ENCODE results near the gene KANSL1L. TPM values are rescaled to one million over a fixed set of nuclear protein-coding genes. Genes with fewer than 3 reads are reported as not detected.
"Not testable (repeated sequence)": the region's sequence is repeated elsewhere in the genome, so short reads cannot be mapped to it uniquely, and the experiment has no call there.

Gene KANSL1L
- total and polyA plus RNA-seq, 9 donors, result 12.4 to 34.2 (median 14.9) TPM

DNA sequence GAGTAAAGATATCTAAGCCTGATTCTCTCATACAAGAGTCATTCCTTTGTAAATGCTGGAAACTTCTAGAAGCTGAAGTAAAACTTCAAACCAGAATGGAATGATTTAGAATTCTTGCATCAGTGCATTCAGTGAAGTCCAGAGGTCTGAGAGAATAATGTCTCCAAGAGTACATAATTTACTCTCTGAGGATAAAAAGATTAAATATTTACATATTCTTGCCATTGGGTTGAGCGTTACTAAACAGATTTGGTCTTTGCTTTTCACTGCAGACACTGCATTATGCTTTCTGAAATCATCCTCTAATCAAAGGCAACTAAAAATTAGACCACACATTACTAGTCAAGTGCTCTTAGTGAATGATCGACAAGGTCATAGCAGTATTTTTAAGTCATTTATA, 26.5 kb upstream of the KANSL1L start:
- no peak overlapping the region for H3K27ac ChIP-seq (ENCODE audit: low read length)
- DNase-seq, result no peak
- H3K9me3 ChIP-seq (replicated peaks; ENCODE audit: control insufficient read depth, low read depth, low read length), result no peaks in the 10 kb centered on the region
- H3K4me1 ChIP-seq (ENCODE audit: control insufficient read depth, insufficient read depth, low read length), result peaks cover 2% of the 10 kb centered on the region
- H3K36me3 ChIP-seq (ENCODE audit: control insufficient read depth, insufficient read depth, low read length), result no peaks in the 10 kb centered on the region
- no peak overlapping the region for H3K4me3 ChIP-seq (ENCODE audit: low read length)
- no peaks in the 10 kb centered on the region for H3K27me3 ChIP-seq (ENCODE audit: control insufficient read depth, insufficient read depth, low read length)
- WGBS (ENCODE audit: insufficient coverage), result no CpG with 5 or more reads among the region's 2 CpGs

DNA sequence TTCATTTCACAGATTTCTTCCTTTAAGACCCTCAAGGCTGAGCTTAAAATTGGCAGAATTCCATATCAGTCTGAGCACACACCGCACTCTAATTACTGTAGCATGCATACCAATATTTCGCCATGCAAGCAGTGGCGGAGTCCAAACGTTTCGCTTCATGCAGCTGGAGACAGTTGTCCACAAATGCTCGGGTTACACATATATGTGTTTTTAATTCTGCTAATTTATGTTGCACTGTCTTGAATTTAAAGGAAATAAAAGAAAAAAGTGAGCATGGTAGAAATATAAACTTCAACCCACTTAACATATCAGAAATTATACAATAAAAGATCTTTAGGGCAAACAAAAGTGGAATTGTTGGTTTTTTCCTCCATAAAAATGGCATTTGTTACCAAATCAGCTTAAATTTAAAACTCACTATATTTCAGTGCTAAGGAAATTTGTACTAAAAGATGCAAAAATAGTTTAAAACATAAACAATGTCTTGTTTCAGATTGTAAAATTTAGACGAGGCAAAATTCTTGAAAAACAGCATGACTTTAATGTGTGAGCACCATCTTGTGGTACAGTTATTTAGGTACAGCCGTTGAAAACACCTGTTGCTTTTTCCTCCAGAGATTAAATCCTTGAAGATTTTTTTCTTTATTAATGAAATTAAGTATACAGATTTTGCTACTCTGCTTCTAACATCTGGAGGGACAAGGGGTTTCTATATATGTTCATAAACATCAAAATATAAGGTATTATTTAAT, 24.1 kb upstream of the KANSL1L start:
- Histone ChIP-seq H3K9me3 (replicated peaks; ENCODE audit: control insufficient read depth, low read depth, low read length) (no peaks in the 10 kb centered on the region), H3K27ac (ENCODE audit: low read length) (no peak overlapping the region), H3K27me3 (ENCODE audit: control insufficient read depth, insufficient read depth, low read length) (no peaks in the 10 kb centered on the region), H3K4me1 (ENCODE audit: control insufficient read depth, insufficient read depth, low read length) (peaks cover 2% of the 10 kb centered on the region), H3K4me3 (ENCODE audit: low read length) (peak overlapping the region; percentile 24), H3K36me3 (ENCODE audit: control insufficient read depth, insufficient read depth, low read length) (no peaks in the 10 kb centered on the region)
- WGBS (ENCODE audit: insufficient coverage), result no CpG with 5 or more reads among the region's 8 CpGs
- DNase-seq, result peak; percentile 55

GRCh38 chr2:210190345-210190744, 19.1 kb upstream of the KANSL1L start:
- WGBS (ENCODE audit: insufficient coverage), result 67% methylated on average over 1 of the region's 4 CpGs
- Histone ChIP-seq H3K27ac (ENCODE audit: low read length) (no peak overlapping the region), H3K4me3 (ENCODE audit: low read length) (no peak overlapping the region), H3K4me1 (ENCODE audit: control insufficient read depth, insufficient read depth, low read length) (peaks cover 2% of the 10 kb centered on the region), H3K27me3 (ENCODE audit: control insufficient read depth, insufficient read depth, low read length) (no peaks in the 10 kb centered on the region), H3K9me3 (replicated peaks; ENCODE audit: control insufficient read depth, low read depth, low read length) (peaks cover 2% of the 10 kb centered on the region), H3K36me3 (ENCODE audit: control insufficient read depth, insufficient read depth, low read length) (no peaks in the 10 kb centered on the region)
- DNase-seq, result no peak

- Histone ChIP-seq H3K27ac (ENCODE audit: low read length) (no peak overlapping the region), H3K9me3 (replicated peaks; ENCODE audit: control insufficient read depth, low read depth, low read length) (peaks cover 2% of the 10 kb centered on the region), H3K27me3 (ENCODE audit: control insufficient read depth, insufficient read depth, low read length) (no peaks in the 10 kb centered on the region), H3K4me3 (ENCODE audit: low read length) (no peak overlapping the region), H3K4me1 (ENCODE audit: control insufficient read depth, insufficient read depth, low read length) (no peaks in the 10 kb centered on the region), H3K36me3 (ENCODE audit: control insufficient read depth, insufficient read depth, low read length) (no peaks in the 10 kb centered on the region)
- no peak for DNase-seq
- no CpG with 5 or more reads among the region's 1 CpG for WGBS (ENCODE audit: insufficient coverage)
These were observed 18.4 kb upstream of the KANSL1L start for GRCh38 chr2:210189452-210190138.

DNA sequence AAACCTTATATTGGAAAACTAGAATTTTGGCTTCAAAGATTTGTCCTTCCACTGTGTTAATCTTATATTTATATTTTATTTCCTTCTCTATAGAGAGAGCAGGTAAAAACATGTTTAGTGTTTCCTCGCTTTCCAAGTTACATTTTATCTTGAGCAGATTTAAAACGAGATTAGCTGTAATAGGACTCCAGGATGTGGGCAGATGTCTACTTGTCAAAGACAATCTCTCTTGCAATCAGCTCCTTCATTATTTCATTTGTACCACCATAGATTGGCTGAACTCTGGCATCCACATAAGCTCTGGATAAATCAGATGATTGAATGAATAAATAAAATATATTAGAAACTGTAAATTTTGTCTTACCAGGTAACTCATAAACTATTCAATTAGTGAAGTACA, 17.5 kb upstream of the KANSL1L start:
- no peak for DNase-seq
- WGBS (ENCODE audit: insufficient coverage), result no CpG with 5 or more reads among the region's 2 CpGs
- Histone ChIP-seq H3K4me3 (ENCODE audit: low read length) (no peak overlapping the region), H3K9me3 (replicated peaks; ENCODE audit: control insufficient read depth, low read depth, low read length) (peaks cover 5% of the 10 kb centered on the region), H3K4me1 (ENCODE audit: control insufficient read depth, insufficient read depth, low read length) (no peaks in the 10 kb centered on the region), H3K36me3 (ENCODE audit: control insufficient read depth, insufficient read depth, low read length) (no peaks in the 10 kb centered on the region), H3K27me3 (ENCODE audit: control insufficient read depth, insufficient read depth, low read length) (no peaks in the 10 kb centered on the region), H3K27ac (ENCODE audit: low read length) (no peak overlapping the region)

DNA sequence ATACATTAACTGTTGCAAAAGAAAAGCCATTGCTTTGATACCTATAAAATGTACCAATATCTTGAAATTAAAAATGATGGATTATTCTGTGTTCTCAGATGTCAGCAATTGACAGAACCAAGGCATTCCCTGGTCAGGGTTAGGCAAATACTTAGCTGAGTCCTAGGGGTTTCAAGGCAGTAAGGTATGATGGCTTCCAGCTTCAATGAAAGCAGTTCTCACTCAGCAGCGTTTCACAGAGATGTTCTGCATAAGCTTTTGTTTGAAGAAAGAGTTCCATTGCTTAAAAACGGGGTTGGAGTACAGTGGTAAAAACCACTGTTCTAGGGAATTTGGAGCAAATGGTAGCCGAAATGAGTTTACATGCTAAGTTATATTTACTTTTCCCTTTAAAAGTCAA, 17.0 kb upstream of the KANSL1L start:
- 14% methylated on average over 1 of the region's 3 CpGs for WGBS (ENCODE audit: insufficient coverage)
- no peak for DNase-seq

GRCh38 chr2:210183936-210184335, 12.7 kb upstream of the KANSL1L start:
- not testable (repeated sequence) for H3K27ac ChIP-seq (ENCODE audit: low read length); H3K9me3 ChIP-seq (replicated peaks; ENCODE audit: control insufficient read depth, low read depth, low read length); H3K36me3 ChIP-seq (ENCODE audit: control insufficient read depth, insufficient read depth, low read length); H3K4me1 ChIP-seq (ENCODE audit: control insufficient read depth, insufficient read depth, low read length); DNase-seq; H3K27me3 ChIP-seq (ENCODE audit: control insufficient read depth, insufficient read depth, low read length); H3K4me3 ChIP-seq (ENCODE audit: low read length)
- no CpG with 5 or more reads among the region's 1 CpG for WGBS (ENCODE audit: insufficient coverage)

More for the DNA sequence above, 17.0 kb upstream of the KANSL1L start:
- Histone ChIP-seq H3K9me3 (replicated peaks; ENCODE audit: control insufficient read depth, low read depth, low read length) (peaks cover 5% of the 10 kb centered on the region), H3K27me3 (ENCODE audit: control insufficient read depth, insufficient read depth, low read length) (no peaks in the 10 kb centered on the region), H3K27ac (ENCODE audit: low read length) (no peak overlapping the region), H3K4me1 (ENCODE audit: control insufficient read depth, insufficient read depth, low read length) (no peaks in the 10 kb centered on the region), H3K4me3 (ENCODE audit: low read length) (no peak overlapping the region), H3K36me3 (ENCODE audit: control insufficient read depth, insufficient read depth, low read length) (no peaks in the 10 kb centered on the region)

GRCh38 chr2:210181606-210182088, 10.4 kb upstream of the KANSL1L start:
- H3K27me3 ChIP-seq (ENCODE audit: control insufficient read depth, insufficient read depth, low read length); H3K36me3 ChIP-seq (ENCODE audit: control insufficient read depth, insufficient read depth, low read length); H3K4me3 ChIP-seq (ENCODE audit: low read length); DNase-seq; H3K4me1 ChIP-seq (ENCODE audit: control insufficient read depth, insufficient read depth, low read length); H3K27ac ChIP-seq (ENCODE audit: low read length); H3K9me3 ChIP-seq (replicated peaks; ENCODE audit: control insufficient read depth, low read depth, low read length): not testable (repeated sequence)
- whole genome bisulfite sequencing (ENCODE audit: insufficient coverage), result 47% methylated on average over 12 of the region's 12 CpGs

- not testable (repeated sequence) for DNase-seq; H3K36me3 ChIP-seq (ENCODE audit: control insufficient read depth, insufficient read depth, low read length); H3K27me3 ChIP-seq (ENCODE audit: control insufficient read depth, insufficient read depth, low read length); H3K27ac ChIP-seq (ENCODE audit: low read length); H3K4me1 ChIP-seq (ENCODE audit: control insufficient read depth, insufficient read depth, low read length); H3K9me3 ChIP-seq (replicated peaks; ENCODE audit: control insufficient read depth, low read depth, low read length); H3K4me3 ChIP-seq (ENCODE audit: low read length)
- WGBS (ENCODE audit: insufficient coverage), result 52% methylated on average over 2 of the region's 3 CpGs
These were observed 9.9 kb upstream of the KANSL1L start for GRCh38 chr2:210181033-210181605.

DNA sequence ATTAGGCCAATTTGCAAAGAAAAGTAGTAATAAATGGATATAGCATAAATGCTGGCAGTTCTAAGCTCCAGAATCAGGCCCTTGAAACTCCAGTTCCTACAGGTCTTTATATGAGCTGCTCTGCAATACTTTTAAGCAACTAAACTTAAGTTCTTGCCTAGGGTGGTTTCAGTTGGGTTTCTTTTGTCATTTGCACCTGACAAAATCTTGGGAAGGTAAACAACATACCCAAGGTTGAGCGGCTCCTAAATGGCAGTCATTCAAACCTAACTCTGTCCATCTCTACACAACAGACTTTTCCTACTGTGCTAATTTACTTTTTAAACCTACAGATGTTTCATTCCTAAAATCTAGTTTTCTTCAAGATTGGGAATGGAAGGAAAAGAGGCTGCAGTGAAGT, 9.3 kb upstream of the KANSL1L start:
- DNase-seq, result no peak
- no peak overlapping the region for H3K4me3 ChIP-seq (ENCODE audit: low read length)
- no peaks in the 10 kb centered on the region for H3K4me1 ChIP-seq (ENCODE audit: control insufficient read depth, insufficient read depth, low read length)
- no peak overlapping the region for H3K27ac ChIP-seq (ENCODE audit: low read length)
- no peaks in the 10 kb centered on the region for H3K36me3 ChIP-seq (ENCODE audit: control insufficient read depth, insufficient read depth, low read length)
- no peaks in the 10 kb centered on the region for H3K27me3 ChIP-seq (ENCODE audit: control insufficient read depth, insufficient read depth, low read length)
- no CpG with 5 or more reads among the region's 1 CpG for WGBS (ENCODE audit: insufficient coverage)
- peaks cover 5% of the 10 kb centered on the region for H3K9me3 ChIP-seq (replicated peaks; ENCODE audit: control insufficient read depth, low read depth, low read length)

Measured in muscle of leg (tissue), 11 donors.